Kidney (tissue), 14 donors: ENCODE results near the gene VRK2. TPM values are rescaled to one million over a fixed set of nuclear protein-coding genes. Genes with fewer than 3 reads are reported as not detected.

Experiments used
- DNase-seq, 5 donors: peaks; one replicate each; pipeline ENCODE4 v3.0.0-alpha.2; 2013 to 2020
- FAIRE-seq: peaks from 2 replicates; lab custom pipeline; 2012; peaks lifted over from hg19 to GRCh38; lab: Jason Lieb, UNC
- H3K27ac ChIP-seq, 2 donors: one replicate each; pipeline ENCODE4 v1.7.0; 2013; ENCODE audit warnings: low read depth in 2 of 2, low read length in 2 of 2, inconsistent platforms in 1 of 2
- H3K27me3 ChIP-seq: one replicate; pipeline ENCODE4 v1.7.1; 2013; ENCODE audit warnings: low read length, inconsistent platforms; ENCODE audit not compliant: control insufficient read depth, insufficient read depth
- H3K36me3 ChIP-seq, 3 donors: one replicate each; pipeline versions ENCODE4 v1.7.0 to v1.7.1; 2013; ENCODE audit warnings: low read length in 3 of 3, control low read depth in 1 of 3, inconsistent platforms in 1 of 3; ENCODE audit not compliant: insufficient read depth in 3 of 3, control insufficient read depth in 2 of 3
- H3K4me1 ChIP-seq, 3 donors: one replicate each; pipeline versions ENCODE4 v1.7.0 to v1.7.1; 2013; ENCODE audit warnings: low read length in 3 of 3, inconsistent platforms in 1 of 3, low read depth in 1 of 3; ENCODE audit not compliant: control insufficient read depth in 2 of 3, insufficient read depth in 2 of 3
- H3K4me3 ChIP-seq, 3 donors: one replicate each; pipeline versions ENCODE4 v1.7.0 to v1.8.1; 2013; ENCODE audit warnings: low read length in 3 of 3, control low read depth in 1 of 3, inconsistent platforms in 1 of 3
- H3K9ac ChIP-seq, 3 donors: one replicate each; pipeline versions ENCODE4 v1.7.0 to v1.7.1; 2013; ENCODE audit warnings: low read length in 3 of 3, control low read depth in 1 of 3, inconsistent platforms in 1 of 3
- H3K9me3 ChIP-seq, 3 donors: one replicate each; pipeline versions ENCODE4 v1.7.0 to v1.7.1; 2013; ENCODE audit warnings: low read length in 3 of 3, control low read depth in 1 of 3, inconsistent platforms in 1 of 3; ENCODE audit not compliant: control insufficient read depth in 2 of 3, insufficient read depth in 1 of 3
- intact Hi-C: fragments of 100-400 bp; cut with DNase I; formaldehyde crosslinking; loops from one replicate; pipeline ENCODE4 v1.11.1; 2022
- polyA plus RNA-seq: library from polyadenylated mRNA; stranded (reverse); fragments of 350-450 nt; fragmentation: Illumina TruSeq; extraction: RNeasy Lipid Tissue Mini Kit (QIAGEN cat#74804); gene quantifications from one replicate; pipeline ENCODE4 v1.2.3, GENCODE V29; 2014; ENCODE audit warnings: low read depth, low replicate concordance; ENCODE audit not compliant: insufficient read depth
- total RNA-seq: library from RNA; stranded (reverse); fragmentation: NEBNext Ultra II Directional; extraction: Animal tissue kit (Norgen Biotek cat#: 25700); gene quantifications from one replicate; pipeline ENCODE4 v1.2.1, GENCODE V29; 2021
- TF ChIP-seq, protein P1 (sequence below): IDR thresholded peaks from 3 replicates; pipeline ENCODE4 v1.5.1; 2012; ENCODE audit warnings: mild to moderate bottlenecking, moderate library complexity, borderline replicate concordance; ENCODE audit not compliant: insufficient read depth; ENCODE audit errors: extremely low read depth
- donor health status: control.
- donor health status: control.
- donor health status: control.
- donor health status: control.
- donor health status: control.
- donor health status: DM: yes; HTN: yes; CAD: no.
- donor health status: Normal renal cell carcinoma (clear cell type).

The VRK2 gene
- total and polyA plus RNA-seq, 2 donors from 2014 or later: 7.2 to 26.5 TPM

DNA sequence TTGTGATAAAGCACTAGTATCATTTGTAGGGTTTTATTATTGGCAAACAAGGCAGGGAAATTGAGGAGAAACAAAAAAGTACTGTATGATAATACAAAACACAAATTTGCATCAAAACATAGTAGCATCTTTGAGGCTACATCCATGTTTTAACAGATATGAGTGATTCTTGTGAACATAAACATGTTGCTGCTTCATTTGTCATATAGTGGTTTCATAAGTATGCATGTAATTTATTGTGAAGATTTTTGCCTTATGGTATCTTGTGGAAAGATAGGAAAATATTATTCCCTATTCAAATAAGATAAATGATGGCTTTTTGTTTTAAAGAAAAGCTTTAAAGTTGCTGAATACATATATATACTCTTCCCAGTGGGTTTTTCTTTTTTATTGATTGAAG lies 60.3 kb downstream of the VRK2 start:
- no peaks in the 10 kb centered on the region for H3K27me3 ChIP-seq
- no peak overlapping the region for H3K4me3 ChIP-seq
- no peak overlapping the region for H3K27ac ChIP-seq
- DNase-seq (no peak), FAIRE-seq (no peak)
- TF ChIP-seq, protein P1, sequence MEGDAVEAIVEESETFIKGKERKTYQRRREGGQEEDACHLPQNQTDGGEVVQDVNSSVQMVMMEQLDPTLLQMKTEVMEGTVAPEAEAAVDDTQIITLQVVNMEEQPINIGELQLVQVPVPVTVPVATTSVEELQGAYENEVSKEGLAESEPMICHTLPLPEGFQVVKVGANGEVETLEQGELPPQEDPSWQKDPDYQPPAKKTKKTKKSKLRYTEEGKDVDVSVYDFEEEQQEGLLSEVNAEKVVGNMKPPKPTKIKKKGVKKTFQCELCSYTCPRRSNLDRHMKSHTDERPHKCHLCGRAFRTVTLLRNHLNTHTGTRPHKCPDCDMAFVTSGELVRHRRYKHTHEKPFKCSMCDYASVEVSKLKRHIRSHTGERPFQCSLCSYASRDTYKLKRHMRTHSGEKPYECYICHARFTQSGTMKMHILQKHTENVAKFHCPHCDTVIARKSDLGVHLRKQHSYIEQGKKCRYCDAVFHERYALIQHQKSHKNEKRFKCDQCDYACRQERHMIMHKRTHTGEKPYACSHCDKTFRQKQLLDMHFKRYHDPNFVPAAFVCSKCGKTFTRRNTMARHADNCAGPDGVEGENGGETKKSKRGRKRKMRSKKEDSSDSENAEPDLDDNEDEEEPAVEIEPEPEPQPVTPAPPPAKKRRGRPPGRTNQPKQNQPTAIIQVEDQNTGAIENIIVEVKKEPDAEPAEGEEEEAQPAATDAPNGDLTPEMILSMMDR: no peak
- no peaks in the 10 kb centered on the region for H3K9me3 ChIP-seq
- H3K36me3 ChIP-seq: no peaks in the 10 kb centered on the region
- H3K9ac ChIP-seq: no peak overlapping the region
- intact Hi-C loops: no loop called here
- no peaks in the 10 kb centered on the region for H3K4me1 ChIP-seq

DNA sequence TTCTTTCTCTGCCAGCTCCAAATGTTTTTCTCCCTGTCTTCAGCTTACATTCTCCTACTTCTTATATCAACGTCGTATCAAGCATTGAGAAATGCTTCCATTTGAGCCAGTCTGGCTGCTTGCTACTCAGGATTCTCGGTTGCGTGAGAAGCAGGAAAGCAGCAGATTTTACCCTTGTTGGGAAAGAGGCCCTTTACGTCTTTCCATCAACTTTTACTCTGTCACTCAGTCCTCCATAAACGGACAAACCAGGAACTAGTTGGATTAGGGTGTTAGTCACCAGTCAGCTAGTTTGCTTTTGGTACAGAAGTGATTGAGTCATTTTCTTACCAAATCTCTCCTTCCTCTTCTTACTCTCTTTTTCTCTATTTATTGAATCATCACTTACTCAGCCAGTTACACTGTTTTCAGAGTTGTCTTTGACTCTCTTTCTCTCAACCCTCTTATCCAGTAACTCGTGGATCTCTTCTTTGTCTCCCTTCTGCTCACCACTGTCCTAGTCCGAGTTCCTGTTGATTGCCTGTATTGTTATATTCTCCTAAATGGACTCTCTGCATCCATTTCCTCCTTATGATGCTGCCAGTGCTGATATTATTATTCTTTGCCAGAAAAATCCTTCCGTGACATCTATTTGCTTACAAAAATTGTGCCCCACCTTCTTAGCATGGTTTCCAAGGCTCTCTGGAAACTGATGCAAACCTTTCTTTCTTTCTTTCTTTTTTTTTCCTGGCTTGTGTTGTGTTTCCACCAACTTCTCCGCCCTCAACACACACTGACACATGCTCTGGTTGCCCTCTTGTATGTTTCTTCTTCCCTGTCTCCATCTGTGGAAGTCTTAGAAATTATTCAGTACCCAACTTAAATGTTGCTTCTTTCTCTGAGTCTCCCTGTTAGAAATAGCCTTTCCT lies 61.5 kb downstream of the VRK2 start:
- H3K9me3 ChIP-seq: no peaks in the 10 kb centered on the region
- TF ChIP-seq, protein P1: no peak
- H3K27me3 ChIP-seq: no peaks in the 10 kb centered on the region
- FAIRE-seq: no peak
- no peaks in the 10 kb centered on the region for H3K4me1 ChIP-seq
- H3K36me3 ChIP-seq: no peaks in the 10 kb centered on the region
- intact Hi-C loops: no loop called here
- no peak overlapping the region for H3K27ac ChIP-seq
- no peak overlapping the region for H3K4me3 ChIP-seq
- H3K9ac ChIP-seq: no peak overlapping the region
- no peak for DNase-seq

DNA sequence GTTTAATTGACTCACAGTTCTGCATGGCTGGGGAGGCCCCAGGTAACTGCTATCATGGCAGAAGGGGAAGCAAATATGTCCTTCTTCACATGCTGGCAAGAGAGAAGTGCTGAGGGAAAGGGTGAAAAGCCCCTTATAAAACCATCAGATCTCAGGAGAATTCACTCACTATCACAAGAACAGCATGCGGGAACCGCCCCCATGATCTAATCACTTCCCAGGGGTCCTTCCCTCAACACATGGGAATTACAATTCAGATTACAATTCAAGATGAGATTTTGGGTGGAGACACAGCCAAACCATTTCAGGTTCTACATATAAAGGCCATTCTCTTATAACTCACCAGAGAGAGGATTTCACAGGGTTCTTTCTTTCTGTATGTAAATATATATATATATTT lies 62.9 kb downstream of the VRK2 start:
- FAIRE-seq (no peak), DNase-seq (no peak)
- Histone ChIP-seq H3K9ac (no peak overlapping the region), H3K4me1 (no peaks in the 10 kb centered on the region), H3K27me3 (no peaks in the 10 kb centered on the region), H3K27ac (no peak overlapping the region), H3K4me3 (no peak overlapping the region), H3K36me3 (no peaks in the 10 kb centered on the region), H3K9me3 (no peaks in the 10 kb centered on the region)
- intact Hi-C loops: no loop called here
- TF ChIP-seq, protein P1: no peak
